Measurements from ENCODE around the gene C1orf159.

- TF ChIP-seq POLR2A (IDR thresholded peaks at IDR 0.05) (no peak), CTCF (IDR thresholded peaks at IDR 0.05) (no peak)
These were observed 62.2 kb downstream of the C1orf159 start for GRCh38 chr1:1053682-1054081.

Measured in testis (tissue), 2 donors.